Heart right ventricle (tissue), 16 donors: ENCODE measurements around the gene PSEN2. TPM values are rescaled to one million over a fixed set of nuclear protein-coding genes. Genes with fewer than 3 reads are reported as not detected.

Experiments used
- ATAC-seq, 8 donors: fragments of 200-7000 bp; cut with Tn5 transposase; one replicate each; pipeline ENCODE4 v1.9.1; 2020; ENCODE audit warnings: mild to moderate bottlenecking in 8 of 8, moderate library complexity in 8 of 8, moderate number of reproducible peaks in 1 of 8
- DNase-seq, 2 donors: peaks; one replicate each; pipeline ENCODE4 v3.0.0-alpha.2; 2020
- H3K27ac ChIP-seq, 10 donors: fragments of 200-600 bp; sonication (generic) in 2 of 10; one replicate each; pipeline versions ENCODE4 v1.5.0 to v1.8.0; 2020 to 2022; ENCODE audit warnings: mild to moderate bottlenecking in 3 of 10
- H3K27me3 ChIP-seq, 7 donors: fragments of 200-600 bp; one replicate each; pipeline ENCODE4 v1.8.0; 2021 to 2022; ENCODE audit warnings: mild to moderate bottlenecking in 2 of 7
- H3K36me3 ChIP-seq, 9 donors: fragments of 200-600 bp; sonication (generic) in 1 of 9; one replicate each; pipeline versions ENCODE4 v1.5.0 to v1.8.0; 2020 to 2022; ENCODE audit warnings: mild to moderate bottlenecking in 2 of 9
- H3K4me1 ChIP-seq, 9 donors: fragments of 200-600 bp; sonication (generic) in 1 of 9; one replicate each; pipeline versions ENCODE4 v1.5.0 to v1.8.0; 2020 to 2022; ENCODE audit warnings: mild to moderate bottlenecking in 4 of 9
- H3K4me3 ChIP-seq, 10 donors: fragments of 200-600 bp; sonication (generic) in 2 of 10; one replicate each; pipeline versions ENCODE4 v1.5.0 to v1.8.0; 2020 to 2022; ENCODE audit warnings: mild to moderate bottlenecking in 7 of 10, moderate library complexity in 2 of 10
- H3K9me3 ChIP-seq, 11 donors: fragments of 200-600 bp in 10 of 11; sonication (generic) in 2 of 11; one replicate each; pipeline versions ENCODE4 v1.5.0 to v1.8.0; 2013 to 2022; ENCODE audit warnings: mild to moderate bottlenecking in 2 of 11, control low read depth in 1 of 11, moderate library complexity in 1 of 11
- WGBS, 2 donors: extraction: QIAGEN DNeasy Blood & Tissue Kit; methylation state at CpG; one replicate each; pipeline ENCODE4 v1.1.7; 2013; ENCODE audit warnings: inconsistent platforms in 1 of 2; 5-methylcytosine and 5-hydroxymethylcytosine counted together
- intact Hi-C, 10 donors: fragments of 100-400 bp; cut with DNase I; formaldehyde crosslinking; loops; one replicate each; pipeline versions ENCODE4 v1.11.1 to v1.14.2; 2022
- polyA plus RNA-seq, 2 donors: library from polyadenylated mRNA; stranded (reverse); fragments of 200-250 nt; gene quantifications; one replicate each; pipeline ENCODE4 v1.2.3, GENCODE V29; 2013
- total RNA-seq, 10 donors: library from RNA; stranded (reverse); fragmentation: NEBNext Ultra II Directional in 3 of 10; extraction: Animal tissue kit (Norgen Biotek cat#: 25700) in 3 of 10; gene quantifications; one replicate each; pipeline versions ENCODE4 v1.2.1 to v1.2.4, GENCODE V29; 2021 to 2023
- TF ChIP-seq, protein P1 (sequence below), 9 donors: fragments of 200-600 bp; sonication (generic) in 2 of 9; IDR thresholded peaks; one replicate each; pipeline versions ENCODE4 v1.5.0 to v1.8.0; 2021 to 2022; ENCODE audit warnings: antibody characterized with exemption in 9 of 9, mild to moderate bottlenecking in 5 of 9, moderate library complexity in 1 of 9
- donor health status: Arrhythmogenic right ventricular cardiomyopathy.
- donor health status: ischemic (EF 13 %, LVEDD 7.1; RV severe dilation, severe dysfunction).
- donor health status: healthy with polysubstance abuse.
- donor health status: DM: no; HTN: yes; CAD: no.
- donor health status: DM: no; HTN: no; CAD: no.
- donor health status: ischemic (EF 25% LVEDD 6.9; RV normal size, moderate dysfunction).
- donor health status: ischemic (EF 25% LVEDD 5.7; RV mildly dilated, moderate dysfunction).
- donor health status: healthy.
- donor health status: DM: yes; HTN: yes; CAD: no.
- donor health status: Ischemic cardiomyopathy.
- donor health status: ischemic (EF 35%, LVEDD 5.7; RV mildly dilated, moderate dysfunction).
- donor health status: nonischemic (EF 11% LVEDD 7.7; RV severe dilation, severe dysfunction).
- donor health status: DM: yes; HTN: yes; CAD: no.
- donor health status: PGD.
- donor health status: ischemic (EF 29% LVEDD 5.4; RV normal size, mild dysfunction).
- donor health status: nonischemic (EF 23%, LVEDD 6.1; RV moderate dilation, normal function).

PSEN2 gene
- total and polyA plus RNA-seq, 12 donors: 12.9 to 25.8 (median 19.2) TPM

- TF ChIP-seq, protein P1, sequence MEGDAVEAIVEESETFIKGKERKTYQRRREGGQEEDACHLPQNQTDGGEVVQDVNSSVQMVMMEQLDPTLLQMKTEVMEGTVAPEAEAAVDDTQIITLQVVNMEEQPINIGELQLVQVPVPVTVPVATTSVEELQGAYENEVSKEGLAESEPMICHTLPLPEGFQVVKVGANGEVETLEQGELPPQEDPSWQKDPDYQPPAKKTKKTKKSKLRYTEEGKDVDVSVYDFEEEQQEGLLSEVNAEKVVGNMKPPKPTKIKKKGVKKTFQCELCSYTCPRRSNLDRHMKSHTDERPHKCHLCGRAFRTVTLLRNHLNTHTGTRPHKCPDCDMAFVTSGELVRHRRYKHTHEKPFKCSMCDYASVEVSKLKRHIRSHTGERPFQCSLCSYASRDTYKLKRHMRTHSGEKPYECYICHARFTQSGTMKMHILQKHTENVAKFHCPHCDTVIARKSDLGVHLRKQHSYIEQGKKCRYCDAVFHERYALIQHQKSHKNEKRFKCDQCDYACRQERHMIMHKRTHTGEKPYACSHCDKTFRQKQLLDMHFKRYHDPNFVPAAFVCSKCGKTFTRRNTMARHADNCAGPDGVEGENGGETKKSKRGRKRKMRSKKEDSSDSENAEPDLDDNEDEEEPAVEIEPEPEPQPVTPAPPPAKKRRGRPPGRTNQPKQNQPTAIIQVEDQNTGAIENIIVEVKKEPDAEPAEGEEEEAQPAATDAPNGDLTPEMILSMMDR (IDR thresholded peaks at IDR 0.05): no peak
- Histone ChIP-seq H3K27ac (no peak overlapping the region), H3K9me3 (no peaks in the 10 kb centered on the region), H3K27me3 (no peaks in the 10 kb centered on the region), H3K36me3 (peaks cover 0 to 57% (median 6%) of the 10 kb centered on the region in 9 donors), H3K4me1 (peaks cover 11 to 53% (median 23%) of the 10 kb centered on the region in 9 donors), H3K4me3 (no peak overlapping the region)
- DNase-seq: no peak
- 53 to 57% methylated on average over 11 of the region's 11 CpGs for WGBS, 2 donors
- ATAC-seq: no peak
- intact Hi-C loops: no loop called here
Observed at GRCh38 chr1:226875641-226876295, 5.4 kb downstream of the PSEN2 start.

DNA sequence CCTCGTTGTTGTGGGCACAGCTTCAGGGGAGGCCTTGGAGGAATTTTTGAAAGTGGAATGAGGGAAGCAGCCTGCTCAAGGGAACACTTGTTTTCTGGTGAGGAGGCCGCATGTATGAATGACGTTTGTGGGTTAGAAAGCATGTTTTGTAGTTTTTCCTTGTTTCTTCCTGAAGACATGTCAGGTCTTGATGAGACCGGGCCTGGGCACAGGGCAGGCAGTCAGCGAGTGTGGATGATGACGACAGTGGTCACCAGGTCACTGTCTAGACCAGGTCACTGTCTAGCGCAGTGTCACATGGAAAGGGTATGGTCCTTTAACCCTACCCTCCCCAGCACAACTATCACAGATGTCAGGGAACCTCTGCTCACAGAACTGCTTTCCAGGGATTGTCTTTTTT, 7.3 kb downstream of the PSEN2 start:
- H3K4me1 ChIP-seq: peaks cover 4 to 43% (median 13%) of the 10 kb centered on the region in 9 donors
- 75 to 90% methylated on average over 7 of the region's 7 CpGs for WGBS, 2 donors
- no peaks in the 10 kb centered on the region for H3K9me3 ChIP-seq
- H3K36me3 ChIP-seq: peaks cover 0 to 71% (median 6%) of the 10 kb centered on the region in 9 donors
- no peak for DNase-seq
- no peaks in the 10 kb centered on the region for H3K27me3 ChIP-seq
- TF ChIP-seq, protein P1 (IDR thresholded peaks at IDR 0.05): no peak
- no peak overlapping the region for H3K27ac ChIP-seq
- intact Hi-C loops: no loop called here
- no peak overlapping the region for H3K4me3 ChIP-seq
- no peak for ATAC-seq

GRCh38 chr1:226880372-226881287, 10.2 kb downstream of the PSEN2 start:
- Histone ChIP-seq H3K27me3 (no peaks in the 10 kb centered on the region), H3K9me3 (no peaks in the 10 kb centered on the region), H3K4me3 (no peak overlapping the region), H3K27ac (no peak overlapping the region), H3K36me3 (peaks cover 0 to 75% (median 6%) of the 10 kb centered on the region in 9 donors), H3K4me1 (peaks cover 11 to 44% (median 37%) of the 10 kb centered on the region in 9 donors)
- no peak for DNase-seq
- intact Hi-C loops: no loop called here
- no peak for ATAC-seq
- TF ChIP-seq, protein P1 (IDR thresholded peaks at IDR 0.05): no peak
- 94 to 95% methylated on average over 14 of the region's 14 CpGs for WGBS, 2 donors

- Histone ChIP-seq H3K27ac (peak overlapping the region in 4 of 10 donors; percentile 56 to 85 (median 63)), H3K4me1 (peaks cover 11 to 52% (median 44%) of the 10 kb centered on the region in 9 donors), H3K9me3 (no peaks in the 10 kb centered on the region), H3K4me3 (no peak overlapping the region), H3K27me3 (no peaks in the 10 kb centered on the region), H3K36me3 (peaks cover 0 to 67% (median 6%) of the 10 kb centered on the region in 9 donors)
- 93 to 97% methylated on average over 15 of the region's 15 CpGs for WGBS, 2 donors
- DNase-seq: no peak
- no peak for ATAC-seq
- TF ChIP-seq, protein P1 (IDR thresholded peaks at IDR 0.05): no peak
- intact Hi-C loops: no loop called here
Observed at GRCh38 chr1:226881515-226882185, 11.2 kb downstream of the PSEN2 start.
